Activated T-cell treated with anti-CD3 and anti-CD28 coated beads, Interleukin-2, amount 50 U/mL, for 1 hour (primary cell): Measurements from ENCODE around the gene NFASC.

ENCODE experiments used
- DNase-seq: peaks from one replicate; pipeline ENCODE4 v3.0.0-alpha.2; 2020

NFASC gene

DNA sequence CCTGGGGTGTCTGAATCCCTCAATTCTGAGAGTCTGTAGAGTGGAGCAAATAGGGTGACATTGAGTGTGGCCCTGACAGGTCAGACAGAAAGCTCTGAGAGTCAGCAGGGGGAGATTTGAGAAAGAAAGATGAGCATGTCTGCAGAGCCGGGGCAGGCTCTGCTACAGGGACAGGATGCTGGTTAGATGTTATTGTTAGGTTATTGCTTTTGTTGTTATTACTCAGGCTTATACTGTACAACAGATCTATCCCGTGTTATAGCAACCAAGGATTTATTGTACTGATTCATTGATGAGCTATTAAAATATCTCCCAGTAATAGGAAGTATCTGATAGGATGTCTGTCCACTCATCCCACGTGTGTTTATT lies 59.5 kb downstream of the NFASC start:
- no peak for DNase-seq

GRCh38 chr1:204931313-204931712 lies 60.7 kb downstream of the NFASC start:
- no peak for DNase-seq

DNA sequence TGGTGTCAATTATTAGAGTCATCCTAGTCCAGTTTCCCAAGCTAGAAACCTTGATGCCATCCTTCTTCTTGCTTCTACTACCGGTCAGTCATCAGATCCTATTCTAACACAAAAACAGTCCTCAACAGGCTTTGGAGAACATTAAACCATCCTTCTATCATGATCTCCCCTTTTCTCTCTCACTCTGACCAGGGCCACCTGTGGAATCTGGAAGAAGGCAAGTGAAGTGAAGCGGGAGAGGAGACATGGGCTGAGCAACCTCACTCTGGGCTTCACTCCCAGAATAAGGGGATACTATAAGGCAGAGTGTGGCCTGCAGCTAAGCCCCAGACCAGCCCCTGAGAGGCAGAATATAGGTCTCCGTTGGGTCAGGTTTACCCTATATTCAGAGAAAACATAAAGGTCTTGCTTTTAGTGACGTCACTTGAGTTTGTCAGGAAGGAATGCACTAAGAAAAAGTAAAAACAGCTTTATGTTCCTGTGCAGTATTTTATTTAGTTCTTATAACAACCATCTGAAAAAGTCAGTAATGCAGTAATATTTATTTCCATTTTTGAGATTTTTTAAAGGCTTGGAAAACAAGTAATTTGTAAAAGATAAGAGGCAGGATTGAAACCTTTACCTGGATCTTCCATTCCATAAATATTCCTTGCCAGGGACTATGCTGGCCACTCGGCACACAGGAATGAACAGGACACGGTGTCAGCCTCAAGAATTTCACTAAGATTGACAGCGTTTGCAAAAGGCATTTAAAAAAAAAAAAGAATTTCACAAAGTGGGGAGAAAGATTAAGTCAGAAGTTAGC lies 61.3 kb downstream of the NFASC start:
- no peak for DNase-seq

- no peak for DNase-seq
These were observed 61.9 kb downstream of the NFASC start for GRCh38 chr1:204932573-204932909.

DNA sequence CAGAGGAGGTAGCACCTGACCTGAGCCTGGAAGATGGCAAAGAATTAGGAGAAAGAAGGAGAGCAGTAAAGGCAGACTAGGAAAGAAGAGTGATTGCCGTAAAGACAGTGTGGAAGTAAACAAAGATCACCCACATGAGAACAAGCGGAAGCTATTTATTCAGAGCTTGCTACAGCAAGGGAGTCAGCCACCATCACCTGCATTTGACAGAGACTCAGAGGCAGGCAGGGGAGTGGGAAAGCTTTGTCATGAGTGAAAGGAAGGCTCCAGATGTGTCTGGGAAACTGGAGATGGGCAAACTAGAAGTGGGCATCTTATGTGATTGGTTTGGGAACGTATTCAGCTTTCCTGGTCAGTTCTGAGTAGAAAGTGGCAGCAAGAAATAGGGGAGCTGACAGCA lies 64.5 kb downstream of the NFASC start:
- no peak for DNase-seq

- no peak for DNase-seq
These were observed 66.1 kb downstream of the NFASC start for GRCh38 chr1:204936765-204937164.

- DNase-seq = no peak
These were observed 67.2 kb downstream of the NFASC start for GRCh38 chr1:204937901-204938300.

DNA sequence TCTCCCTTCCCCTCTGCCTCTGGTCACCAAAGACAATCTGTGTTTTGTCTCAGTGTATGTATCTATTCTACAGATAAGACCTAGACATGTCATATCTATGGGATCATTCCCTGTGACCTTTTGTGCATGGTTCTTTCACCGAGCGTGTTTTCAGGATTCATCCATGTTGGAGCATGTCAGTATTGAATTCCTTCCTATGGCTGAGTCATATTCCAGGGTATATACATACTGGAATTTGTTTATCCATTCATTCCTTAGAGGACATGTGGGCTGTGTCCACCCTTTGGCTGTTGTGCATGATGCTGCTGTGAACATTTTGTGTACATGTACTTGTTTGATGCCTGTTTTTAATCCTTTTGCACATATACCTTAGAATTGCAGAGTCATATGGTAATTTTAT lies 69.9 kb downstream of the NFASC start:
- no peak for DNase-seq

GRCh38 chr1:204941421-204942338 lies 71.0 kb downstream of the NFASC start:
- DNase-seq = peak; percentile 23

DNA sequence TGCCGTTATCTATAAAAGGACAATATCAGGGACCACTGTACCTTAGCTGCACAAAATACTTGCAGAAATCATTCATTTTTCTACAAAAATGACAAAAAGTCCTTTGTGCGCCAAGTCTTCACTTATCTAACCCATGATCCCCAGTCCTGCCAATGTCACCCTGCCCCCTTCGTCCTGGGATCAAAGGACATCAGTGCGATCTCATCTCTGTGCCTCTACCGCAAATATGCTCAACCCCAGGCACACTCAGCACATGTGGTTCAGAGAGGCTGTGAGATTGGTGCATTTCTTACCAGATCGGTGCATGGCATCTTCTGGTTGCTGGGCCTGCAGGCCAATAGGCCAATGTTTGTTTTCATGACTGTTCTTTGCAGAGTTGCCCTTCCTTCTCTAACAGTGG lies 72.8 kb downstream of the NFASC start:
- no peak for DNase-seq

- no peak for DNase-seq
These were observed 74.0 kb downstream of the NFASC start for GRCh38 chr1:204944662-204945061.

DNA sequence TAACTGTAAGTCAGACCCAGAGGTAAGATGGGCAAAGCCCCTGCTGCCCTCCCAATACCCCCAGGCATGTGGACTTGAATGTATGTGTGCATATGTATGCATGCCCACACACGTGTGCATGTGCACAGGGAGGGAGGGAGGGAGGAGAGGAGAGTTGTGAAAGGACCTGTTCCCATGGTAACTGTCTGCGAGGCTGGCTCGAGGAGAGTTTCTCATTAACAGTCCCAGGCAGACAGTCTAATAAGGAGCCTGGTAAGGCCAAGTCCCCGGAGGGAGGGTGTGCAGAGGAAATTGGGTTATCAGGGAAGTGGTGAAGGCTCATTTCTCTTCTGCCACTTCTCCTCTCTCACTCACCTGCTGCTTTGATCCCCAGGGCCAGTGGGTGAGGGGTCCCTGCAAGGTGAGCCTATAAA lies 74.9 kb downstream of the NFASC start:
- no peak for DNase-seq

- no peak for DNase-seq
These were observed 76.0 kb downstream of the NFASC start for GRCh38 chr1:204946640-204947039.

DNA sequence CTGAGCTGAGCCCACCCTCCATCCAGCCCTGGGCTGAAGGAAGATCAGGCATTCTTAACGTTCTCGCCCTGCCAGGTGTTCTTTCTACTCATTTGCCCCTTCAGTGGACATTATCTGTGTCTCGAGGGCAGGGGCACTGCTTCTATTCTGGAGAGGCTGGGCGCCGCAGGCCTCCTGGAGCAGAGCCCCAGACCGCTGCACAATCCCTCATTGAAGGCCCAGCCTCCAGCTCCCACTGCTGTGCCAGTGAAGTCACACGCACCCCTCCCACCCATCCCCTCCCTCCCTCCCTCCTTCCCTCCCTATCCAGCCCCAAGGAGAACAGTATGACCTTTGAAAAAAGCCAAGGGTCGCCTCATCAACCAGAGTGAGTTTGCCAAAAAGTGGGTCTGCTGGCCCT lies 76.7 kb downstream of the NFASC start:
- DNase-seq = no peak

GRCh38 chr1:204947747-204948146 lies 77.1 kb downstream of the NFASC start:
- no peak for DNase-seq

DNA sequence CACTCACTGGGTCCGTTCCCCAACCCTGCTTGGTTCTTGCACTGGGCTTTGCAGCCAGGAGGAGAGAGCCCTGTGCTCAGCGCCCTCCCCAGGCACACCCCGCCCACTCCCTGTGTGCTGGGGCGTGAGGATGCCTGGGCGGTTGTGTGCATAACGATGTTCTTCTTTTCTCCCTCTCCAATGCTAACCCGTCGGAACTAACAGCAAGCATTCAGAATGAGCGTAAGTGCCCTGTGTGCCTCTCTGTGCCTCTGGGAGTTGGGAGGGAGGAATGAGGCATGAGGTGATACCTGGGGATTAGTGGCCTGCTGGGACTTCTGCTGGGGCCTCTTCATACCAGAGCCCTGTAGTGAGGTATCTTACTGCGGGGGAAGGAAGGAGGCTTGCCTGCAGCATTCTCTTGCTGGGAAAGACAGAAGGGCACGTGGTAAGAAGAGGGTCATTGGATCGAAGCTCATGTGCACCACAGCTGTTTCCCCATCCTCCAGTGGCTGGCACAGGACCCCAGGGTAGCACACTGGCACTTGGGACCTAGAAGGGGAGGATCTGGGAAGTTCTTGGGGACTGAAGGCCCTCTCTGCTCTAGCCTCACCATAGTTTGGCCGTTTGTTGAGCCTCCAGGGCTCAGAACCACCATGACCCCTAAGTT lies 79.8 kb downstream of the NFASC start:
- no peak for DNase-seq

DNA sequence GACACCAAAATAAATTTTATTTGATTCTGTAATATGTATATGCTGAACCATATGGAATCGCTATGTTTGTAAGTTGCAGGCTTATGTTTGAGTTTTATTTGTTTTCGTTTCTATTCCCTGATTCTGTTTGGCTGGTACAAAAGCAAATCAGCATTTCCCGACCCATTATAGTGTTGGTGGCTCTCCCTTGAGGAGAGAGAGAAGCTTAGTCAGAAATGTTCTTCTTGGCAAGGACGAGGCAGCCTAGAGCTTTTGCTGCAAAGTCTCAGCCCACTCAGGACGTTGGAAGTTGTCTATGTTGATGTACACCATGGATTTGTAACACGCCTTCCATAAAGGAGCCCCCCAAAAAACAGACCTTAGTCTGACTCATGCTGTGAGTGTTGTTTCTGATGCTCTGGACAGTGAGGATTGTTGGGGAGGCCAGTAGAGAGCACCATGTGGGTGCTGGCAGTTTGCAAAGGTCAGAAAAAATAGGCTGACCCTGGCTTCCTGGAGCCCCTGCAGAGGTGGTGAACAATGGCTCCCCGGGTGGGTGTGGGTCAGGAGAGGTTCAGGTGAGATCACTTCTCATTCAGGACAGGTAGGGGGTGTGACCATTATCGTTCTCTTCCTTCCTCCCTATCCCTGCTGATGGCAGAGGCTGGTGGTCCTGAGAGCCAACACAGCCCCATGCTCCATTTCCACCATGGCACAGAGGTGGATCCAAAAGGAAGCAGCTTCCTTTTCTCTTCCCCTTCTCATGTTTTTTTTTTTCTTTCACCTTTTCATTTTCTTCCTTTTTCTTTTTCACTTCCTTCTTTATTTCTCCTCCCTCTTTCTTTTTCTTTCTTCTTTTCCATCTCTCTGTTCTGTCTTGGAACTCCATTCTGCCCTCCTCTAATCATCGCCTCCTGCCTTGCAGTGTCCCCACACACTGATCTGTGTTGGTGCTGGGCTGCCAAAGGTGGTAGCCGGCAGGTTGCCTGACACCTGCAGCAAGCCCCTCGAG lies 88.0 kb downstream of the NFASC start:
- no peak for DNase-seq

- no peak for DNase-seq
These were observed 88.7 kb downstream of the NFASC start for GRCh38 chr1:204959374-204959773.

DNA sequence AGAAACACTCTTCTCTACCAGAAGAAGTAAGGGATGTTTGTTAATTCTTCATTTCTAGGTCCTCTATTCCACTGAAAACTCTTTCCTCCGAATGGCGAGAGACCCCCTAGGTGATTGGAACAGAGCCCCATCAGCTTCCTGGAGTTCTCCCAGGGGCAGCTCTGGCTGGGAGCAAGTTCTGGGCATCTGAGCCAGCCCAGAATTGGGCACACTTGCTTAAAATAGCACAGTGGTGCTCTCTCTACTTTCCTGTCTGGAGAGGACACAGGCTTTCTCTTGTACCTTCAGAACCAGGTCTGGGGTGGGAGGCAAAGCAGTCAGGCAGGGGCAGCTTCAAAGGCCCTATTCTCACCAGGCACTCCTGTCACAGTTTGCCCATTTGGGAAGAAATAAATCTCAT lies 89.2 kb downstream of the NFASC start:
- DNase-seq = no peak

DNA sequence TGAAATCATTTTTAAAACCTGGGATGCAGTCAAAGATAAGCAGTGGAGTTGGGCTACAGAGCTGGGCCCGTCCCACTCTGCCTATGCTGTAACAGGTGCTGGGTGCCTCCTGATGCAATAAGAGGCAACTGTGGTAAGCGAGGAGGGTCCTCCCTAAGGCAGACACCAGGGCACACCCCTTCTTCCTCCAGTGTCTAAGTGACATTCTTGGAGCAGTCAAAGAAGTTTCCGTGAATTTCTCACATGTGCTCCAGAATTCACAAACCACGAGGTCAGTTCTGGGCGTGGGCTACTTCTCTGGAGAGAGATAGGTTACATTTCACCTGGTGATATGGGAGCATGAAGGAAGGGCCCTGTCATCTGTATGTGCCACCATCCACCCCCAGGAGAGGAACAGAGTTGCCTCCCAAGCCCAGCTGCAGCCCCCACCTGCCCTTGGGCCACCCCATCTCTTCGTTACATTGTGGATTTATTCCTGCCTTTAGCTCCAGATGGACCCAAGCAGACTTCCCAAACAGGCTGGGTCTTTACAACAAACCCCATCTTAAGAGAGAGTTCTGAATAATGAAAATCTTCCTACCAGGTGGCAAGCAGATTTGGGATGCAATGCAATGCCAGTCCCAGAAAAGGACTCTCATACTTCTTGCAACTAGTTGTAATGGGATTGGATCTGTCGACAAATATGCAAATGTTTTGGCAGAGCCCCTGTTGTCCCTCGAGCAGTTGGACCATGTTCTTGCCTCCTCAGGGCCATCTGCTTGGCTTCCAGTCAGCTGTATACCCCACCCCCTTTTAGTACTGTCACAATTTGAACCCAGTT lies 89.9 kb downstream of the NFASC start:
- no peak for DNase-seq

DNA sequence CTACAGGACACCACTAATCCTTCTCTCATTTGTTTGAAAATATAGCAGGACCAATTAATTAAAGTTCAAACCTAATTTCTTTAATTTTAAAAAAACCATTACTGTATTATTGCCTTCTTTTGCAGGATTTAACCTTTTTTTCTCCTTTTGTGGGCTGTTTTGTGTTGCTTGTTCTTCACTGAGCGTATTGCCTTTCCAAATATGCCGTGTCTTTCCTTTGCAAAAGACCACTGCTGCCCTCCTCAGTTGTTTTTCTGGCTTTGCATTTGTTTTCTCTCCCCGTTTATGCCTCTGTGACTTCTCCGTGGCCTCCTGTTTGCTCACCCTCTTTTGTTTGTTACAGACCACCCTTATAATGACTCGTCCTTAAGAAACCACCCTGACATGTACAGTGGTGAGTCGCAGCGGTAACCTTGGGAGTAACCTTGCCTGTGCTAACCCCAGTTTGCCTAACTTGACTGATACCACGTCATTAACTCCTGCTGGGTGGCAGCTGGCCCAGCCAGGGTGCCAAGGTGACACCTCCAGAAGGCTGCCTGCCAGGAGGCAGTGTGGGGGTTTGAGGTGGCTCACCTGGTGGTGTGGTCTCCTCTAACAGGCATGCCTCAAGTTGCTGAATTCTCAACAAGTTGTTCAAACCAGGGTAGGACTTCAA lies 91.2 kb downstream of the NFASC start:
- DNase-seq = no peak
